ENCODE data around the gene BMAL1. TPM values are rescaled to one million over a fixed set of nuclear protein-coding genes. Genes with fewer than 3 reads are reported as not detected.
"Not testable (repeated sequence)": the region's sequence is repeated elsewhere in the genome, so short reads cannot be mapped to it uniquely, and the experiment has no call there.

Gene BMAL1
- total and polyA plus RNA-seq, 11 donors: 5.7 to 18.2 (median 11.7) TPM

- H3K27ac ChIP-seq: no peak overlapping the region
- no peak overlapping the region for H3K4me3 ChIP-seq
- ATAC-seq (no peak), DNase-seq (no peak)
- WGBS, 4 donors: 65 to 96% (median 77%) methylated on average over 3 of the region's 3 CpGs
- H3K36me3 ChIP-seq: no peaks in the 10 kb centered on the region
- no peaks in the 10 kb centered on the region for H3K9me3 ChIP-seq
- TF ChIP-seq POLR2A (IDR thresholded peaks at IDR 0.05) (no peak), CTCF (IDR thresholded peaks at IDR 0.05) (no peak)
- intact Hi-C loops (cut with DNase I): loop anchor here in 1 of 10 donors (5.0 kb wide), 1 partner anchor 39 kb away; no protein-coding TSS in a partner anchor
- no peaks in the 10 kb centered on the region for H3K27me3 ChIP-seq
- H3K4me1 ChIP-seq: peaks cover 0 to 22% (median 12%) of the 10 kb centered on the region in 12 donors
These were observed 21.4 kb upstream of the BMAL1 start for GRCh38 chr11:13256216-13256615.

- H3K4me3 ChIP-seq, H3K27me3 ChIP-seq, ATAC-seq, DNase-seq, H3K27ac ChIP-seq, H3K9me3 ChIP-seq, H3K36me3 ChIP-seq: not testable (repeated sequence)
- 90 to 95% (median 92%) methylated on average over 9 of the region's 9 CpGs for whole genome bisulfite sequencing, 4 donors
- H3K4me1 ChIP-seq: peaks cover 0 to 39% (median 20%) of the 10 kb centered on the region in 12 donors
- intact Hi-C loops (cut with DNase I): loop anchor here in 1 of 10 donors (5.0 kb wide), 1 partner anchor 41 kb away; no protein-coding TSS in a partner anchor
These were observed 19.5 kb upstream of the BMAL1 start for GRCh38 chr11:13258061-13258460.

- 0 to 71% (median 41%) methylated on average over 1 of the region's 1 CpG for WGBS, 4 donors
- ATAC-seq (no peak), DNase-seq (no peak)
- H3K4me3 ChIP-seq: no peak overlapping the region
- no peak overlapping the region for H3K27ac ChIP-seq
- H3K4me1 ChIP-seq: peaks cover 0 to 35% (median 20%) of the 10 kb centered on the region in 12 donors
- no peak for TF ChIP-seq CTCF (IDR thresholded peaks at IDR 0.05)
- TF ChIP-seq POLR2A (IDR thresholded peaks at IDR 0.05): no peak
- intact Hi-C loops (cut with DNase I): loop anchor here in 1 of 10 donors (5.0 kb wide), 1 partner anchor 42 kb away; no protein-coding TSS in a partner anchor
- no peaks in the 10 kb centered on the region for H3K27me3 ChIP-seq
- no peaks in the 10 kb centered on the region for H3K9me3 ChIP-seq
- H3K36me3 ChIP-seq: no peaks in the 10 kb centered on the region
These were observed 18.7 kb upstream of the BMAL1 start for GRCh38 chr11:13258855-13259254.

DNA sequence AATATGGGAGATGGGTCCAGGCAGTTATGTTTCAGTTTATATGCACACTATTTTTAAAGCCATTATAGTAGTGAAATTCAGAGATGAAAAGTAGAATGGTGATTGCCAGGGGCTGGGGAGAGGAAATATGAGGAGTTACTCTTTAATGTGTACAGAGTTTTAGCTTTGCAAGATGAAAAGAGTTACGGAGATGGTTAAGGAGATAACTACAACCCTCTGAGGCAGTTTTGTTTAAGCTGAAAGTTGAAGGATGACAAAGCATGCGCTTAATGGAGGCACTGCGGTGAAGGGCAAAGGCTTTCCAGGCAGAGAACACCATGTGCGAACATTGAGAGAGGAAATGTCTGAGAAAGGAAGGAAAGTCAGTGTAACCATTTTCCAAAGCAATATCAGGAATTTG is 18.2 kb upstream of the BMAL1 start:
- WGBS, 4 donors: 88 to 96% (median 92%) methylated on average over 4 of the region's 4 CpGs
- Histone ChIP-seq H3K4me3 (no peak overlapping the region), H3K9me3 (no peaks in the 10 kb centered on the region), H3K4me1 (peaks cover 0 to 34% (median 20%) of the 10 kb centered on the region in 12 donors), H3K27ac (no peak overlapping the region), H3K27me3 (no peaks in the 10 kb centered on the region), H3K36me3 (no peaks in the 10 kb centered on the region)
- TF ChIP-seq POLR2A (IDR thresholded peaks at IDR 0.05) (no peak), CTCF (IDR thresholded peaks at IDR 0.05) (no peak)
- no peak for ATAC-seq
- DNase-seq: no peak
- intact Hi-C loops (cut with DNase I): loop anchor here in 1 of 10 donors (5.0 kb wide), 1 partner anchor 42 kb away; no protein-coding TSS in a partner anchor
